Activated B cell treated with CpG ODN at 0.5 μM for 24 hours (primary cell): Measurements from ENCODE around the gene VEZT. TPM values are rescaled to one million over a fixed set of nuclear protein-coding genes. Genes with fewer than 3 reads are reported as not detected.

Experiments
- ATAC-seq: fragments of 200-7000 bp; cut with Tn5 transposase; one replicate; pipeline ENCODE4 v1.10.0; 2021; ENCODE audit warnings: low read depth, mild to moderate bottlenecking, moderate library complexity
- CTCF ChIA-PET: fragments of 350-600 bp; sonication (Branson Sonifier 250); formaldehyde crosslinking; loops from one replicate; lab custom pipeline; 2021; ENCODE audit warnings: antibody characterized with exemption; lab: Charles Lee
- POLR2A ChIA-PET: fragments of 350-600 bp; sonication (Branson Sonifier 250); formaldehyde crosslinking; loops from one replicate; lab custom pipeline; 2021; ENCODE audit warnings: antibody characterized with exemption; lab: Charles Lee
- DNase-seq: peaks from one replicate; pipeline ENCODE4 v3.0.0; 2022
- H3K27ac Mint-ChIP-seq: one replicate; pipeline ENCODE4 v1.8.0; 2020; ENCODE audit warnings: mixed read lengths
- H3K27me3 Mint-ChIP-seq: one replicate; pipeline ENCODE4 v1.8.0; 2021; ENCODE audit warnings: mixed read lengths
- H3K36me3 Mint-ChIP-seq: one replicate; pipeline ENCODE4 v1.8.0; 2021; ENCODE audit warnings: low read depth, mixed read lengths
- H3K4me1 Mint-ChIP-seq: one replicate; pipeline ENCODE4 v1.8.0; 2021; ENCODE audit warnings: mixed read lengths
- H3K4me3 Mint-ChIP-seq: one replicate; pipeline ENCODE4 v1.8.0; 2020; ENCODE audit warnings: mild to moderate bottlenecking, mixed read lengths
- H3K9me3 Mint-ChIP-seq: one replicate; pipeline ENCODE4 v1.8.0; 2020; ENCODE audit warnings: mixed read lengths
- intact Hi-C: fragments of 100-400 bp; cut with micrococcal nuclease; formaldehyde crosslinking; loops from one replicate; pipeline ENCODE4 v1.15.1; 2024
- total RNA-seq: library from RNA; stranded (reverse); gene quantifications from 2 replicates; pipeline ENCODE4 v1.2.3, GENCODE V29; 2022
- TF ChIP-seq, protein P1 (sequence below): fragments of 200-600 bp; IDR thresholded peaks from one replicate; pipeline ENCODE4 v1.8.0; 2022; ENCODE audit warnings: antibody characterized with exemption, mild to moderate bottlenecking

The VEZT gene
- total RNA-seq, 1 donor from 2014 or later: 58.7 TPM

- no peaks in the 10 kb centered on the region for H3K9me3 Mint-ChIP-seq
- H3K27ac Mint-ChIP-seq: peak overlapping the region; percentile 25
- ChIA-PET POLR2A (interaction anchor here (0.5 to 0.8 kb wide), 4 partner anchors 9 to 247 kb away, joined by 3 to 4 read pairs (median 3); partner anchors contain the start of gene NR2C1), CTCF (no interaction called here)
- no peaks in the 10 kb centered on the region for H3K27me3 Mint-ChIP-seq
- no peak overlapping the region for H3K4me3 Mint-ChIP-seq
- intact Hi-C loops: loop anchor here (10.0 kb wide), 3 partner anchors 399 to 1691 kb away; partner anchors contain the start of genes NEDD1 and PLXNC1
- peaks cover 27% of the 10 kb centered on the region for H3K4me1 Mint-ChIP-seq
- DNase-seq (no peak), ATAC-seq (no peak)
- TF ChIP-seq, protein P1, sequence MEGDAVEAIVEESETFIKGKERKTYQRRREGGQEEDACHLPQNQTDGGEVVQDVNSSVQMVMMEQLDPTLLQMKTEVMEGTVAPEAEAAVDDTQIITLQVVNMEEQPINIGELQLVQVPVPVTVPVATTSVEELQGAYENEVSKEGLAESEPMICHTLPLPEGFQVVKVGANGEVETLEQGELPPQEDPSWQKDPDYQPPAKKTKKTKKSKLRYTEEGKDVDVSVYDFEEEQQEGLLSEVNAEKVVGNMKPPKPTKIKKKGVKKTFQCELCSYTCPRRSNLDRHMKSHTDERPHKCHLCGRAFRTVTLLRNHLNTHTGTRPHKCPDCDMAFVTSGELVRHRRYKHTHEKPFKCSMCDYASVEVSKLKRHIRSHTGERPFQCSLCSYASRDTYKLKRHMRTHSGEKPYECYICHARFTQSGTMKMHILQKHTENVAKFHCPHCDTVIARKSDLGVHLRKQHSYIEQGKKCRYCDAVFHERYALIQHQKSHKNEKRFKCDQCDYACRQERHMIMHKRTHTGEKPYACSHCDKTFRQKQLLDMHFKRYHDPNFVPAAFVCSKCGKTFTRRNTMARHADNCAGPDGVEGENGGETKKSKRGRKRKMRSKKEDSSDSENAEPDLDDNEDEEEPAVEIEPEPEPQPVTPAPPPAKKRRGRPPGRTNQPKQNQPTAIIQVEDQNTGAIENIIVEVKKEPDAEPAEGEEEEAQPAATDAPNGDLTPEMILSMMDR: no peak
- H3K36me3 Mint-ChIP-seq: peaks cover 10% of the 10 kb centered on the region
Measured at GRCh38 chr12:95213928-95214327, 3.7 kb upstream of the VEZT start.

DNA sequence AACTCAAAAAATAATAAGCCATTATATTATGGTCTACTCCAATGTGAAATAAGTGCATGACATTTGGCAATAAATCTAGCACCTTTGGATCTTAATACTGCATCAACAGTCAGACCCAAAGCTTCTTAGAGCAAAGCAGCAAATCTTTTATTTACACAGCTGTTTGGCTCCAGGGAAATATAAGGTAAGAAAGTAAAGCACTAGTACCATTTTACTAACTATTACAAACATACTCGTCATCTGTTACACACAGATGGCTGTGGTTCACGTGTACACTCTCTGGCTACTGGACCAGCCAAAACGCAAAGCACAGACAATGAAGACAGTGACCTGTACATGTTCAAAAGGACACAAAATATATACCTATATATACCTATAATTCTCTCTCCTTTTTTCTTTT, 3.1 kb upstream of the VEZT start:
- Mint-ChIP-seq H3K4me3 (no peak overlapping the region), H3K9me3 (no peaks in the 10 kb centered on the region), H3K27ac (no peak overlapping the region), H3K36me3 (peaks cover 10% of the 10 kb centered on the region), H3K27me3 (no peaks in the 10 kb centered on the region), H3K4me1 (peaks cover 31% of the 10 kb centered on the region)
- TF ChIP-seq, protein P1: no peak
- intact Hi-C loops: loop anchor here (10.0 kb wide), 3 partner anchors 400 to 1690 kb away; partner anchors contain the start of genes NEDD1 and PLXNC1
- ATAC-seq (no peak), DNase-seq (no peak)
- ChIA-PET POLR2A (interaction anchor here (0.6 to 1.7 kb wide), 3 partner anchors 12 to 246 kb away, joined by 3 to 9 read pairs (median 4); no protein-coding TSS in a partner anchor), CTCF (interaction anchor here (0.6 kb wide), 1 partner anchor 13 kb away, joined by 3 read pairs; no protein-coding TSS in a partner anchor)

DNA sequence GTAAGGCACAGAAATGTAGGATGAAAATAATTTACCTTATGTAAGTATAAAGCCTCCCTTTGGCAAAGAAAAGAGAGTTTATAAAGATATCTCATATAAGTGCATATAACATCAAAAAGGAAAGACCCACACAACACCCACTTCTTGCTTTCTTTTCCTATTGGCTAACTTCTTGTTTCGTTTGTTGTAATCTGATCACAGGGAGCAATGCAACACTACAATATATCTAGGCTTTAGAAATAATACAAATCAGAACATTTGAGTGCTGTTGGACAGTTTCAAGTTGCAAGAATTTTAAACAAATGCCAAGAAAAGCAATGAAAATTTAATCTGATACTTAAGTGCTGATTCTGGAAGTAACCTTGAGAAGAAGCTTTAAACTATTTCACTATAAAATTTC, 1.7 kb upstream of the VEZT start:
- no peaks in the 10 kb centered on the region for H3K27me3 Mint-ChIP-seq
- TF ChIP-seq, protein P1: no peak
- peaks cover 37% of the 10 kb centered on the region for H3K4me1 Mint-ChIP-seq
- peaks cover 11% of the 10 kb centered on the region for H3K36me3 Mint-ChIP-seq
- H3K4me3 Mint-ChIP-seq: peak overlapping the region; percentile 96
- ATAC-seq: no peak
- intact Hi-C loops: loop anchor here (2.0 to 10.0 kb wide), 12 partner anchors 319 to 1774 kb away; partner anchors contain the start of genes CDK17, CRADD, MRPL42 and NEDD1
- POLR2A ChIA-PET: interaction anchor here (1.4 to 3.3 kb wide), 3 partner anchors 14 to 258 kb away, joined by 3 to 26 read pairs (median 4); partner anchors contain the start of gene METAP2
- DNase-seq: no peak
- H3K27ac Mint-ChIP-seq: no peak overlapping the region
- H3K9me3 Mint-ChIP-seq: no peaks in the 10 kb centered on the region
- CTCF ChIA-PET: interaction anchor here (1.3 kb wide), 1 partner anchor 317 kb away, joined by 3 read pairs; no protein-coding TSS in a partner anchor

DNA sequence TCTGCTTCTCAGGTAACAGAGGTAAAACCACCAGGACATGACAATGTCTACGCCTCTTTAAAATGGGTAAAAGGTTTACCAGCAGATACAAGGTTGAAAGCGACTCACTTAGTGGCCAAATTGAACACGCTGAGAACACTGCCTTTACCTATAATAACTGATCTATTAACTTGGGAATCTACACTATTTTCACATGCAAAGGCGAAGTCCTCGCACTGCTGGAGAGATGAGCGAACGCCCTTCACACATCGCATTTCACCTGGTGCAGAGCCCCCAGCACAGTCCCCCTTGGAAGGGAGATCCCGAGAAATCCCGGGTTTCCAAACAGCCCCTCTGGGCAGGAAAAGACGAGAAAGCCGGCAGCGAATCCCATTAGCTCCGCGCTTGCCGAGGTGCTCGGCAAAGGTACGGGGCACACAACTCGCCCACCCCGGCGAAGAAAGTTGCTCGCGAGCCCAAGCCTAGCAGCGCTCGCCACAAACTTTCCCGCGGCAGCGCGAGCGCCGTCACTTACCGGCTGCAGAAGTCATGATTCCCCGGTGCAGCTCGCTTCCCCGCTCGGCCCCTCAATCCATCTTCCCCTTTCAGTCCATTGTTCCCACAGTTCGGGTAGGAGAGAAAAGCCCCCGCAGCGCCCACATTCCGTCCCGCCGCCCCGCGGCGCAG, 763 bp upstream of the VEZT start:
- peak; percentile 12 for ATAC-seq
- intact Hi-C loops: loop anchor here (1.0 to 10.0 kb wide), 18 partner anchors 17 to 1775 kb away; partner anchors contain the start of genes CDK17, CRADD, MRPL42 and NDUFA12
- CTCF ChIA-PET: interaction anchor here (0.8 to 1.7 kb wide), 8 partner anchors 9 to 341 kb away, joined by 3 to 9 read pairs (median 4); partner anchors contain the start of gene NR2C1
- H3K36me3 Mint-ChIP-seq: peaks cover 11% of the 10 kb centered on the region
- DNase-seq: no peak
- H3K9me3 Mint-ChIP-seq: no peaks in the 10 kb centered on the region
- H3K4me1 Mint-ChIP-seq: peaks cover 38% of the 10 kb centered on the region
- TF ChIP-seq, protein P1: no peak
- H3K27ac Mint-ChIP-seq: peak overlapping the region; percentile 92
- H3K27me3 Mint-ChIP-seq: no peaks in the 10 kb centered on the region
- POLR2A ChIA-PET: interaction anchor here (0.6 to 3.3 kb wide), 10 partner anchors 12 to 819 kb away, joined by 3 to 26 read pairs (median 4); partner anchors contain the start of genes LTA4H, METAP2 and NDUFA12
- H3K4me3 Mint-ChIP-seq: peak overlapping the region; percentile 96
